ENCODE results near the gene USP10.
A peak's percentile ranks its signal among the peaks of the same experiment; 100 is the strongest.

Gene USP10

DNA sequence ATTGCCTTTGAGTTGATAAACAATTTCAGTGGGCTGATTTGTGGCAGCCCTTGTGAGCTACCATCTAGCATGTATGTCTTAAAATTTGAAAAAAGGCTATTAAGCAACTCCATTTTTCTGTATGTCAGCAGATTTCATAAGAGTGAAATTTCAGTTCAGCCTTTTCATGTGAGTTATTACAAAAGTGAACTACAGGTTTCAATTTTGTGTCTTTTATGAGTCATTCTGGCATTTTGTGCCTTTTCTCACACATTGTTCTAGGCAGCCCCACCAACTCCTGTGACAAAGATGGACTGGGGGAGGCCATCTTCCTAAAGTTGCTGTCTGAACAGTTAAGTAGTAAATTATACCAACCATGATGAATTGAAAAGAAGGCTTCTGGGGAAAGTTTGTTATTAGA lies 52.1 kb downstream of the USP10 start:
- DNase-seq (ENCODE audit: low spot score), result no peak

DNA sequence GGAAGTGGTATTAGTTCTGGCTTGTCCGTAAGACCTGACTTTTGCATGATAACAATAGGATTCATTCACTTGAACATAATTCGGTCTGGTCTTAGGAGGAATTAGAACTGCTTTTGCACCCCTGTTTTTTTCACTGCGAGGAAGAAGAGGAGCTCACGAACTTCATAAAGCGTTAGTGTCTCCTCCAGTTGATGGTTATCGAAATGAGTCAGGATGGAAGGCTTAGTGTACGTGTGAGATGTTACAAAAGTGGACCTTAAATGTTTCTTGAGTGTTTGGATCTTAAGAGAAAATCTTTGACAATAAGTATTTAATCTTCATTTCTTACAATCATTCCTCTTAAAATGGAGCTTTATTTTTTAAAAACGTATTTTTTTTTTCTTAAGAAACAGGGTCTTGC lies 52.8 kb downstream of the USP10 start:
- DNase-seq (ENCODE audit: low spot score), result no peak

DNA sequence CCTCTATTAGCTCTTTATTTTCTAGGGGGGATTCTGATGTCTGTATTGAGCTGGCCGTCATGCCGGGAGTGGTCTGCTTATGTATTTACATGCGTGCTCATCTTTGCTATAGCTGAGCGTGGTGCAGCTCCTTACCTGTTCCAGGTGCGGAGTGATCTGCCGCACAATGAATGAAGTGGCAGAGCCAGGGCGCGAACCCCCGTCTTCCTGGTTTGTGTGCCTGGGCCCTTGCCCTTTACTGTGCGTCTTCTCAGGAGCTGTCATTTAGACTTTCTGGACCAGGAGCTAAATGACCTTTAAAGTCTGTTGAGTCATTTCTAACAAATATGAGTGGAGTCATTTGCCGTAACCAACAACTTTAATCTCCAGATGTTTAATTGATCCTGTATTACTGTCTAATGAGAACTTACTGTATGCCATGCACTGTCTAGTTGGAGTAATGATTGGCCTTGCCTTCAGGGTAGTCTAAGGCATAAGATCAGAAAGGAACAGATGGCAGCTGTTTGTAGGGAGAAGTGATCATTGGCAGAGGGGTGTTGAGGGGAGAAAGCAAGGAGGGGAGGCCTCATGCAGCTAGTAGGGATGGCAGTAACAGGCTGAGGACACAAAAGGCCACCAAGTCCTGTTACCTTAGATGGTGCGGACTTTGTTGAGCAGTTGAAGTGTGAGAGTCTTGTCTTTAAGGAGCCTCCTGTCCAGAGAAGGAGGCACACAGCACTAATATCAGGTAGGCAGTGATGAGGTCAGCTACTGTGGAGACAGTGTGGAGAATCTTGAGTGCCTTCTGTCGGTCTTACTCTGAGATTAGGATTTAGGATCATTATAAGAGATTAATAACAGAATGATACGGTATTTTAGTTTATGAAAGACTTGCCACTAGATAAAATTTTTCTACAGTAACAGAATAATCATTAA lies 53.9 kb downstream of the USP10 start:
- DNase-seq (ENCODE audit: low spot score), result no peak

DNA sequence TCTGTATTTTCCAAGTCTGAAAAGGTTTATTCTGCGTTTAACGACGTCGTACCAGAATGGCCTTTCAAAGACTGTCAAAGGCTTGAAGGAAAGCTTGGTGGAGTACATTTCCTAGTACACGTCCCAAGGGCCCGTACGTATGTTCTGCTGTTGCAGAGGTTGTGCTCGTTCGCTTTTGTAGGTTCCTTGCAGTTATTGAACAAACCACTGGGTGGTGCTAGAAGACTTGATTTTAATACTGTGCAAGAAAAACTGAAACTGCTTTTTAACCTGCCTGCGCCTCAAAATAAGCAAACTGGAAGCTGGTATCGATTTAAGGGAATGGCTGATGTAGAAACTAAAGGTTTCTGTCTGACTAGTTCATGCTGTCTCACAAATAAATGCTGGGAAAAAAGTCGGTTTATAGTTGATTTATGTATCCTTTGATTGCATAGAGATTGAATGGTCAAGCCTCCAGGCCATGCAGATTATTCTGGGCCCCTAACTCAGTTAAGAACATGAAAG lies 54.6 kb downstream of the USP10 start:
- DNase-seq (ENCODE audit: low spot score), result peak; percentile 79

DNA sequence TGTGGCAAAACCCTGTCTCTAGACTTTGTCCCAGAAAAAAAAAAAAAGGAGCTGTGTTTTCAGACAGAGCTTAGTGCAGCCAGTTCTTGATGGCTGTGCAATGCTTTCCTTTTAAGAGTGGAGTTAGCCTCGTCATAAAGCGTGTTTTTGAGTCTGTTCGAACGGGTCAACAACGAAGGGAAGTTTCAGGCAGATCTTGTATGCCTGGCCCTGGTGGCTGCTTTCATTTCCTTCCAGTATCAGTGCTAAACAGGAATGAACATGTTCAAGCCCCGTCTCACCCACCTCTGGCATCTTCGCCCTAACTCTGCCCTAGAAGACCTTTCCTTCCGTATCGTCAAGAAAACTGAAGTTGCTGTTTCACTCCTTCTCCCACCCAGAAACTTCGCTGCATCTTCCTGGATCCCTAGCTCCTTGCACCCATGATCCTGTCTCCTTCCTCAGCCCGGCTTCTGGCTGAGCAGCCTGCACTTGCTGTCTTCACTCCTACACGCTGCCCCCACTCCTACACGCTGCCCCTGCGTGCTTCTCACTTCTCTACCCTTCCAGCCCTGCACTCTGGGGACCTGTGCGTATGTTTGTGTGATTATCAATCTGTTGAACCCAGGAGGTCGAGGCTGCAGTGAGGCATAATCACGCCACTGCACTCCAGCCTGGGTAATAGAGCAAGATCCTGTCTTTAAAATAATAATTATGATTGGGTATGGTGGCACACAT lies 55.3 kb downstream of the USP10 start:
- DNase-seq (ENCODE audit: low spot score), result no peak

DNA sequence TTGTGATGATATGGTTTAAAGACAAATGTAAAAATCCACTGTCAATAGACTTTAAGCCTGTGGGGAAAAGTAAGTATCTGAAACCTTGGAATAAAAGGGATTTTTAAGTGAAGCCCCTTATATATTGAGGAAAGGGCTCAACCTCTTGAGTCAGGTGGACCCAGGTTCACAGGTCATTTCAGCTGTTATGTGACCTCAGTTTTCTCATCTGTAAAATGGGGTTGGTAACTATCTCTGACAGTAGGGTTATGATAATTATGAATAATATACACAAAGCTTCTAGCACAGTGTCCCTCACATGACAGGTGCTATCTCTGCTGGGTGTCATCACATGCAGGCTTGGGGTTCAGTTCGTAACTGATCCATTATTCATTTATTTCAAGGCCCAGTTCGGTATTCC lies 57.0 kb downstream of the USP10 start:
- DNase-seq (ENCODE audit: low spot score), result no peak

DNA sequence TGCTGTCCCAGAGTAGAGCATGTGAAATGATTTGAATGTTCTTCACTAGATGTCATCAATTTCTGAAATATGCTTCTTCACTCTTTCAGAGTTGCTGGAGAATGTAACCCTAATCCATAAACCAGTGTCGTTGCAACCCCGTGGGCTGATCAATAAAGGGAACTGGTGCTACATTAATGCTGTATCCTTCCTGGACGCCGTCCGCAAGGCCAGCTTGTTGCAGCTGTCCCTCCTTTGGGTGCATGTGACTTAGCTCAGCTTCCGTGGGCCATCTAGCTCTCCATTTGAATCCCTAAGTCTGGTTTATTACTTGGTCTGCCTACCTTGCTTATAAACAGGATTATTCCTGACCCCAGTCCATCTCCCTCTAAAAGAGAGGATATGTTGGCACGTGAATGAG lies 58.8 kb downstream of the USP10 start:
- DNase-seq (ENCODE audit: low spot score), result no peak

DNA sequence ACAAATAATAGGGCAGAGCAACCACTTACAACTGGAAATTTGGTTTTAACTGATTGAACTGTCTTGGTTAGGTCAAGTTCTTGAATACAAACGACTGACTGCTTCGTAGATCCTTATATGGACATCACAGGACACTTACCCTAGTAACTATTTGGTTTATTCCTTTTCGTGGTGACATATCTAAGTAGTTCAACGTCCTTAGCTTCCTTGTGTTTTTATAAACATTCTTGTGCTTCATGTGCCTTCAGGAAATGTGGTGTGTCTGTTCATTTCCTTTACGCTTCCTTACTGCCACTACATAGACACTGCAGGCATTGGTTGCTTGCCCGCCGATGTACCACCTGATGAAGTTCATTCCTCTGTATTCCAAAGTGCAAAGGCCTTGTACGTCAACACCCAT lies 59.3 kb downstream of the USP10 start:
- DNase-seq (ENCODE audit: low spot score), result no peak

DNA sequence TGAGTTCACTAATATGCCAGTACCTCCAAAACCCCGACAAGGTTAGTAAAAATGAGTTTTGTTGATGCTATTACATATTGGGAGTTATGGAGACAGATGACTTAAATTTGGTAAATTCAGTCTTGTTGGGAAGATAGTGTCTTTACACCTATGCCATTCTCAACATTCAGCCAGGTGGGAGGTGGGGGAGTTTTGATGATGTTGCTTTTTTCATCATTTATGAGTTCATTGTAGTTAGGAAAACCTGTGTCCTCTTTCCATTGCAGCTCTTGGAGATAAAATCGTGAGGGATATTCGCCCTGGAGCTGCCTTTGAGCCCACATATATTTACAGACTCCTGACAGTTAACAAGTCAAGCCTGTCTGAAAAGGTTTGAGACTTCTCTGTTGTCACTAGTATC lies 60.1 kb downstream of the USP10 start:
- no peak for DNase-seq (ENCODE audit: low spot score)

DNA sequence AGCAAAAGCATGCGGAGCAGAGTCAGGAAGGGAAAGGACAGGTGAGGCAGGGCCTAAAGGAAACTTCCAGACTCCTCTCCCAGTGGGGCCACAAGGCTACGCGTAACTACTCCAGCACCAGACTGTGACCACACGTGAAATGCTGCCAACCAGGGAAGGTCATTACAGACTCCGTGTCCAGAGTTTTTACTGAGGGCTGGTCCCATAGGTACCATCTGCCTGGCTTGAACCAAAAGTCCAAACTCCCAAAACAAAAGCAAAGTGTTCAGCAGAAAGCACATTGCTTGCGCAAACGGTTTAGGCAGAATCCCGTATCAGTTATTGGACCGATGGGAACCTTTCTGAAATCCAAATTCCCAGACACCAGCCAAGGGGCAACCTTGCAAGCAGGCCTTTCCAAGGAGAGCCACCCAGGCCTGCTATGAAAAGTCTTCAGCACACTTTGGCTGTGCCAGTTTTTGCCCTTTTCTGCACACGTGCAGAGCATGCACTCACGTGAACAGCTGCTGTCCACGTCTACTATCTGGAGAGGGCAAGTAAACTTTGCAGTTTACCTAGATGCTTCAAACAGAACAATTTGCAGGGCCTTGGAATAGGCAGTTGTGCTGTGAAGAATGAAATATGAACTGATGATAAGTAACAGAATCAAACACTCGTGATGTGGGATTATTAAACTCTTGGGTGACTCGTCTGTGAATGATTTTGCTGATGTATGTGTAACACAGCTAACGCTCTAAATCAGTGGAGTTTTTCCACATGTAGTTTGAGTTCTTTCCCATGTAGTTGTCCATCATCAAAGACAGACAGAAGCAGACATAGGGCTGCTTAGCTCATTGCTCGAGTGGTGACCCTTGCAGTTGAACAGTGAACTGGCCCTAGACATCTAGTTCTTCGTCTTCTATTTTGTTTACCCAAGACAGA lies 61.9 kb downstream of the USP10 start:
- DNase-seq (ENCODE audit: low spot score), result no peak

DNA sequence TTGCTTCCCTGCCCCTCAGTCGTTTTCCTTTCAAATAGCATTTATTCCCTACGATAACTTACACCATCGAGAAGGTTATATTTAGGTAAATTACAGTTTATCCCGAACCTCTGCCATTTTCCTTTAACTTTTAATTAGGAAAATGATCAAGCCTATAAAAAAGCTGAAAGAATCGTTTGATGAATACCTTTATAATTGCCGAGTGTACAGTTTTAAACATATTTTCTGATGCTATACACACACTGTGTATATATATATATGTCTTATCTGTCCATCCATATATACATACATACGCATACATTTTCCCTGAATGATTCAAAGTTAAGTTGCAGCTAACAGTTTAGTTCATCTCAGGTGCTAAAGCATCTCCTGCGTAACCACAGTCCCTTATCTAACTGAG lies 63.4 kb downstream of the USP10 start:
- DNase-seq (ENCODE audit: low spot score), result no peak

DNA sequence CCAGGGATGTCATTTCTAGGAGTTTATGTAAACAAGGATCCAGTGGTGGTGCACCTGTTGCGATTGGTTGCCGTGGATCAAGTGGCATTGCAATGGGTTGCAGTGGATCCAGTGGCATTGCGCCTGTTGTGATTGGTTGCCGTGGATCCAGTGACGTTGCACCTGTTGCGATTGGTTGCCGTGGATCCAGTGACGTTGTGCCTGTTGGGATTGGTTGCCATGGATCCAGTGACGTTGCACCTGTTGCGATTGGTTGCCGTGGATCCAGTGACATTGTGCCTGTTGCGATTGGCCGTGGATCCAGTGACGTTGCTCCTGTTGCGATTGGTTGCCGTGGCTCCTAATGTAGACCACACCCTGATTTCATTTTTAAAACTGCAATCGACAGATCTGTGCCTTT lies 63.8 kb downstream of the USP10 start:
- no peak for DNase-seq (ENCODE audit: low spot score)

DNA sequence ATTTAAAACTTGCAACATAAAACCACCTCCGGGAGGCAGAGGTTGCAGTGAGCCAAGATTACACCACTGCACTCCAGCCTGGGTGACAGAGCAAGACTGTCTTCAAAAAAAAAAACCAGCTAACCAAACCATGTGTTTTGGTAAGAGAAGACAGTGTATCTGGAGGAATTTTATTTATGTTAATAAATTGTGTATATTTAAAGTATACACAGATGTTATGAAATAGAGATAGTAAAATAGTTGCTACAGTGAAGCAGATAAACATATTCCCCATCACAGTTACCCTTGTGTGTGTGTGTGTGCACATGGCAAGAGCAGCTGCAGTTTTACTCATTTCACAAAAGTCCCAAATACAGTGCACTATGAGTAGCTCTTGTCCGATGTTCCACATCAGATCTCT lies 65.2 kb downstream of the USP10 start:
- no peak for DNase-seq (ENCODE audit: low spot score)

DNA sequence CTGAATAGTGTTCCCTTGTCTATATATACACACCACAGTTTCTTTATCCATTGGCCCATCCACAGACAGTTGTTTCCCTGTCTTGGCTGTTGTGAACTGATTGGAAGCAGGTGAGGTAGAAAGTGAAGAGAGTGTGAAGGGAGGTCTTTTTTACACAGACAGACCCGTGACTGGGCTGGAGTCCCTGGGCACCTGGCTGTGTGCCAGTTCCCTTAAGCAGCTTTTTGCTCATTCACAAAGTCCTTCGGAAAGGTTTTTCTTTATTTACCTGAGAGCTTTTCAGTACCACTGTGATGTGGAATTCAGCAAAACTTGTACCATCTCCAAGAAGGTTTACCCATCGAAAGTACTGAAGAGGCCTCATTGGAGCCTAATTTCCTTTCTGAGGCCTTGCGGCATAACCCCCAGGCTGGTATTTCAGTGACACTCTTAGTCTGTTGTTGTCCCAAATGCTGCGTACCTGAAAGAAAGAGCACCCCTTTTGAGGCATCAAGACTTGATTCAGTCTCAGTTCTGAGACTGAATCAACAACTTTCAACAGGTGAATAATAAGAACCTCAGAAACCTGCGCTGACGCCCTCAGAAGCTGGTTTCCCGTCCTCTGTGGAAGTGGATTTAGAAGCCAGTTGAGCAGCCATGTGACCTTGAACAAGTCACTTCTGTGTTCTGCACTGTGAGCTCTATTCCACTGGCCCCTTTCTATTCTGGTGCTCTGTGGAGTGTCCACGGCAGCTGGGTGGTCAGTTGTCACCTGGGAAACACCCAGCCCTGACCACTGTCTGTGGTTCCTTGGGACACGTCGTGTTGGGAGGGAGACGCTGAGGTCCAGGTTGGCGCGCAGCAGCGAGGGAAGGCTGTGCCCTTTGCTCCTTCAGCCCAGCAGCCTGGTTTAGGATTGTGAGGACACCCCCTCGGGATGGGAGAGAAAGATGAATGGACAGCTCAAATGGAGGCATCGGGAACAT lies 66.1 kb downstream of the USP10 start:
- no peak for DNase-seq (ENCODE audit: low spot score)

DNA sequence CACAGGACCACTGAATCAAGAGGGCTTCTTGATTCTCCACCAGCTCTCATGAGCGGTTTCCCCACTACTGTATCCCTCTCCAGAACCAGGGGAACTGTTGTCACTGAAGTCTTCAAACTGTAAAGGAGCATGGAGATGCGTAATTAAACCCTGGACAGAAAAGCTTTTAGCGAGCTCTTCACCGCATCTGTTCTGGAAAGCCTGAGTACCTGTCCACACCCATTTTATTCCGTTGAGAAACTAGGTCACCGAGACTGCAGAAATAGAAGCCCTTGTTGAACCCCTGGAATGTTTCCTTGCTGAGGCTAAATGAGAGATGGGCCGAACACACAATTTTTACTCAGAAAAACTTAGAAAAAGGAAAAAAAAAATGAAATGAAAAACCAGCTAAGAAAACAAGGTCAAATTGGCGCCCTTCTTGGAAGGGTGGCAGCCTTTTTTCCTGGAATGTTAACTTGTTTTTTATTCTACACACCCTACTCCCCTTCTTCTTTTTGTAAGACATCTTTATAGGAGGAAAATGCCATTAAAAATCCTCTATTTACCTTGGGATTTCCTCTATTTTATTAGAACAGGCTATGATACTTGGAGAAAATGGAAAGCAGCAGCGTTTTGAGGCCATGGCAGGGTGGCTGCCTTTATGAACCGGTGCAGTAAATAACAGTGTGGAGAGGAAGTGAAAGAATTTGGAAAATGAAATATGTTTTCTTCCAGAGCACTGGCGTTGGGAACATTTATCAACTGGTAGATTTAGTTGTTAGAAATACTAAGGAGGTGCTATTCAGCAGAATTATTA lies 67.4 kb downstream of the USP10 start:
- no peak for DNase-seq (ENCODE audit: low spot score)

DNA sequence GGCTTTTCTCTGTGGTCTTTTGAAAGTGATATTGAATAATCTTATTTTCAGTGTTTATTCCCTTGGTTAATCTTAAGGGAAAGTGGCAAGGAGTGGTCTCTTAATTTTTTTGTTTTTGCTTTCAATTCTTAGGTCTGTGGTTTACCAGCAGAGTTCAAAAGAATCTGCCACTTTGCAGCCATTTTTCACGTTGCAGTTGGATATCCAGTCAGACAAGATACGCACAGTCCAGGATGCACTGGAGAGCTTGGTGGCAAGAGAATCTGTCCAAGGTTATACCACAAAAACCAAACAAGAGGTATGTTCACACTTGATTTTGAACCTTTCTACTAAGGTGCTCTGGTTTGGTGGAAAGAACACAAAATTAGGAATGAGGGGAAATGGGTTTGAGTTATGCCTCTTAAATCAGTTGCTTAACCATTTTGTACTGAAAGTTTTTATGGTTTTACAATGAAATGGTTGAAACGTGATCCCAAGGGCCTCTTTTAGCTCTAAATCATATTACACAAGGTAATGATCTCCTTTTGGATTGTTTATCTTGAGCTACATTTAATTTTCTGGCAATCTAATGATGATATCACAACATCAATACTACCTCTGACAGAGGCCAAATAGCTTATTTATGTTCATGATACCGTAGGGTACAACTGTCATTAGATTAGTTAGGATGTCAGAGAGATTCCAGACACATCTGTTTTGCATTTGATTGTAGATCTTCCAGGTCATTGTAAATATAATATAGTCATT lies 68.4 kb downstream of the USP10 start:
- DNase-seq (ENCODE audit: low spot score), result no peak

DNA sequence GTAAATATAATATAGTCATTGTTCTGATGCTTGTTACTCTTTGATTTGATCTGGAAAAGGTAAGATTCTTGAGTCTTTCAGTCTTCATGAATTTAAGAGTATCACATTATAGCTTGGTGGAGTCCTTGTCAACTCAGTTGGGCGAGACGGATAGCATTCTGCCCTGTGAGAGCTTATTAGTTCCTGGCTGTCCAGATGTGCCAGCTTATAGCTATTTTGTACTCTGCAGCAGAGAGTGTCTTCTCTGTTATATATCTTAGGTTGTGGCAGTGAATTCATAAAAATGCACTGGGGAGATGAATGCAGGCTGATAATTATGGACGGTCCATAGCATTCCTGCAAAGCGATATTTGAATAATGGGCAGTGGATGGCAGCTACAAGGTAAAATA lies 69.0 kb downstream of the USP10 start:
- no peak for DNase-seq (ENCODE audit: low spot score)

DNA sequence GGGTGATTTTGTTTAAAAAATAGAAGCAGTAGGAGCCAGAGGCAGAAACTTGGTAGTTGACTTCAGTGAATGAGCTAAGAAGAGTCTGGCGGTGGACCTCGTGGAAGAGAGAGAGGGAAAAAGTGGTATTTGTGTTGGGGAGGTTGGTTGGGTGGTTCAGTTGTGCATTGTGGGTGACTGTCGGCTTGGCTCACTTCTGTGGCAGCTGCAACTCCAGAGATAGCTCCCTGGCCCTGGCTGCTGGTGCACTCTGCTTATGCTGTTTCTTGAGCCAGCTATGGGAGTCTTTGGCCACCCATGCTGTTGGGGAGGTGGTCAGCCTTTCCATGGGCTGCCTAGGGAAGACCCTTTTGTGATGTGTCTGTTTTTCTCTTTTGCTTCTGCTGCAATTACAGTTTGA lies 69.6 kb downstream of the USP10 start:
- no peak for DNase-seq (ENCODE audit: low spot score)

DNA sequence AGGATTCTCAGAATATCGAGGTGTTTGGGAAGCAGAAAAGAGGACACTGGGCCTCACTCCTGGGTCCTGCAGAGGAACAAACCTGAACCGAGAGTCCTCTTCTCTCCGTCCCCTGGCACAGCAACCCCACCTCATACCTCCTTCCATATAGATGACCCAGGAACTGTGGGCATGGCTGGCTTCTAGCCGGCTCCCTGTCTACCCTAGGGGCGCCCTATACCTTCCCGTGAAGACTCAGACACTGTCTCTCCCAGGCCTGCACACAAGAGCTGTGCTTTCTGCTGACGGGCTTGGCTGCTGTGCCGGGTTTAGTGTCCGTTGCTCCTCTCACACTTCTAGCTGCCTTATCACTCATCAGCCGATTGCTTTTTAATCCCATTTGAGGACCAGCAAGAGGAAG lies 73.5 kb downstream of the USP10 start:
- no peak for DNase-seq (ENCODE audit: low spot score)

DNA sequence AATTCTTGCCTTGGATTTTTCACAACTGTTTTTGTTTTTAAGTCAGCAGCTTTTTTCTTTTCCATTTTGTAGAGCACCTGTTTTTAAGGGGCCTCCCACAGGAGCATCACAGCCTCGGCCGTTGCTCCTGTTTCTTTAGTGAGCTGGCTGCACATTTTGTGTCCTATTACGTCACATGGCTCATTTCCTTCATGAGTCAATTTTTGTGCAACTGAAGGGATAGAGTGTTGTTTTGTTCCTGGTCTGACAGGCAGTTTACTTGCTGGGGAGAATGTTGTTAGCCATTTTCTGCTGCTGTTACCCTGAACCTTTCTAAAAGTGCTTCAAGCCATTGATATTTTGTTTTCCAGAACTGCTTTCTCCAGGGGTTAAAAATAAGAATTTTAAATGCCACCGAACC lies 75.0 kb downstream of the USP10 start:
- DNase-seq (ENCODE audit: low spot score), result no peak

Data from iPS-NIHi11 (cell line).